Cerebellar cortex (tissue), 1 donor: Measurements from ENCODE around the gene TRMT2A.
A peak's percentile ranks its signal among the peaks of the same experiment; 100 is the strongest.

ENCODE experiments used
- DNase-seq: peaks from one replicate; pipeline ENCODE4 v3.0.0-alpha.2; 2015; ENCODE audit warnings: low spot score

The TRMT2A gene

GRCh38 chr22:20149257-20150250 is 32.5 kb upstream of the TRMT2A start:
- DNase-seq: no peak

- DNase-seq: no peak
These were observed 31.4 kb upstream of the TRMT2A start for GRCh38 chr22:20148414-20148813.

- DNase-seq: no peak
These were observed 30.4 kb upstream of the TRMT2A start for GRCh38 chr22:20147237-20147988.

GRCh38 chr22:20146777-20147176 is 29.8 kb upstream of the TRMT2A start:
- DNase-seq: no peak

- no peak for DNase-seq
These were observed 28.8 kb upstream of the TRMT2A start for GRCh38 chr22:20145832-20146223.

GRCh38 chr22:20145206-20145831 is 28.3 kb upstream of the TRMT2A start:
- DNase-seq: no peak

- peak; percentile 68 for DNase-seq
These were observed 27.0 kb upstream of the TRMT2A start for GRCh38 chr22:20143883-20144665.

GRCh38 chr22:20142711-20143621 is 25.9 kb upstream of the TRMT2A start:
- no peak for DNase-seq

GRCh38 chr22:20141186-20142077 is 24.4 kb upstream of the TRMT2A start:
- no peak for DNase-seq

- DNase-seq: no peak
These were observed 23.5 kb upstream of the TRMT2A start for GRCh38 chr22:20140521-20140964.

GRCh38 chr22:20140107-20140445 is 23.1 kb upstream of the TRMT2A start:
- no peak for DNase-seq

- no peak for DNase-seq
These were observed 22.5 kb upstream of the TRMT2A start for GRCh38 chr22:20139391-20140106.

GRCh38 chr22:20138868-20139267 is 21.8 kb upstream of the TRMT2A start:
- DNase-seq: no peak

- no peak for DNase-seq
These were observed 21.4 kb upstream of the TRMT2A start for GRCh38 chr22:20138417-20138738.

GRCh38 chr22:20137671-20138416 is 20.8 kb upstream of the TRMT2A start:
- DNase-seq: no peak

GRCh38 chr22:20137113-20137512 is 20.1 kb upstream of the TRMT2A start:
- no peak for DNase-seq

GRCh38 chr22:20136603-20136873 is 19.5 kb upstream of the TRMT2A start:
- DNase-seq: no peak

GRCh38 chr22:20135806-20136602 is 19.0 kb upstream of the TRMT2A start:
- DNase-seq: no peak
